NCI-H1930 (cell line): ENCODE results near the gene TIMM50.

ENCODE experiments used
- DNase-seq, 2 experiments: peaks; one replicate each; lab custom pipeline; 2025; lab: John Stamatoyannopoulos, UW

The TIMM50 gene

GRCh38 chr19:39533003-39533512, 52.4 kb downstream of the TIMM50 start:
- no peak for DNase-seq

- DNase-seq, result no peak
Measured at GRCh38 chr19:39533791-39534190, 53.2 kb downstream of the TIMM50 start.

GRCh38 chr19:39539165-39539517, 58.5 kb downstream of the TIMM50 start:
- no peak for DNase-seq

- peak; percentile 94 to 97 for DNase-seq
Measured at GRCh38 chr19:39539518-39540332, 59.1 kb downstream of the TIMM50 start, which contains the start of gene EID2. EID2 (minus strand) TSS chr19:39540161; CDS start chr19:39540079, 82 bp downstream.

- DNase-seq, result no peak
Measured at GRCh38 chr19:39540333-39540673, 59.7 kb downstream of the TIMM50 start.
